Upper lobe of left lung (tissue), 4 donors: Measurements from ENCODE around the gene ADCK2.

Source experiments
- CTCF ChIP-seq, 6 experiments: fragments of 450-650 bp in 4 of 6; fragments of 200-600 bp in 2 of 6; sonication (generic) in 2 of 6; IDR thresholded peaks; one replicate each; pipeline ENCODE4 v1.5.1; 2016 to 2019; ENCODE audit warnings: antibody characterized with exemption in 6 of 6
- EP300 ChIP-seq, 4 donors: sonication (generic); formaldehyde crosslinking; IDR thresholded peaks; one replicate each; pipeline ENCODE4 v1.5.1; 2017; ENCODE audit warnings: antibody characterized with exemption in 4 of 4, control low read depth in 2 of 4
- POLR2A ChIP-seq, 4 donors: fragments of 450-650 bp; IDR thresholded peaks; one replicate each; pipeline ENCODE4 v1.5.1; 2016 to 2017; ENCODE audit warnings: antibody characterized with exemption in 4 of 4, mild to moderate bottlenecking in 2 of 4
- POLR2AphosphoS5 ChIP-seq, 2 donors: sonication (generic); formaldehyde crosslinking; IDR thresholded peaks; one replicate each; pipeline ENCODE4 v1.5.1; 2017; ENCODE audit warnings: antibody characterized with exemption in 2 of 2

- TF ChIP-seq POLR2AphosphoS5 (IDR thresholded peaks at IDR 0.05) (no peak), CTCF (IDR thresholded peaks at IDR 0.05) (no peak), POLR2A (IDR thresholded peaks at IDR 0.05) (no peak), EP300 (IDR thresholded peaks at IDR 0.05) (no peak)
These were observed 50.3 kb downstream of the ADCK2 start for GRCh38 chr7:140723006-140723405.
